Measurements from ENCODE around the gene TEKT2.
A peak's percentile ranks its signal among the peaks of the same experiment; 100 is the strongest.

TEKT2 gene

DNA sequence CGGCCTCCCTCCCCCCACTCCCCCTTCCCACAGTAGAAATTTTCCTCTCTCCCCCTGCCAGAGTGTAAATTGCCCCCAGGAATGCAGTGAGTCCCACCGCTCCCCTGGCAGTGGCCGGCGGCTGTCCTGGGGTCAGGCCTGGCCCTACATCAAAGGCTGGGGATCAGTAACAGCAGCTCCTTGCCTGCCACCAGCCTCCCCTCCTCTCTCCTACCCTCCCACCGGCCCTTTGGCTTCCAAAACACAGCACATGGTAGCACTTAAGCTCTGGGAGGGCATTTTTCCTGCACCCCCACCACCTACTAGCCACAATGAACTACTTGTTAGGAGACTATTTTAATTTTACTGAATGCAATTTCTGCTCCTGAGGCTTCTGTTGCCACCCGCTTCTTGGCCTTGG, 50.1 kb downstream of the TEKT2 start:
- Histone ChIP-seq H3K27ac (ENCODE audit: low read length, poor library complexity, severe bottlenecking) (no peak overlapping the region), H4K91ac (ENCODE audit: low read length) (no peak overlapping the region)

DNA sequence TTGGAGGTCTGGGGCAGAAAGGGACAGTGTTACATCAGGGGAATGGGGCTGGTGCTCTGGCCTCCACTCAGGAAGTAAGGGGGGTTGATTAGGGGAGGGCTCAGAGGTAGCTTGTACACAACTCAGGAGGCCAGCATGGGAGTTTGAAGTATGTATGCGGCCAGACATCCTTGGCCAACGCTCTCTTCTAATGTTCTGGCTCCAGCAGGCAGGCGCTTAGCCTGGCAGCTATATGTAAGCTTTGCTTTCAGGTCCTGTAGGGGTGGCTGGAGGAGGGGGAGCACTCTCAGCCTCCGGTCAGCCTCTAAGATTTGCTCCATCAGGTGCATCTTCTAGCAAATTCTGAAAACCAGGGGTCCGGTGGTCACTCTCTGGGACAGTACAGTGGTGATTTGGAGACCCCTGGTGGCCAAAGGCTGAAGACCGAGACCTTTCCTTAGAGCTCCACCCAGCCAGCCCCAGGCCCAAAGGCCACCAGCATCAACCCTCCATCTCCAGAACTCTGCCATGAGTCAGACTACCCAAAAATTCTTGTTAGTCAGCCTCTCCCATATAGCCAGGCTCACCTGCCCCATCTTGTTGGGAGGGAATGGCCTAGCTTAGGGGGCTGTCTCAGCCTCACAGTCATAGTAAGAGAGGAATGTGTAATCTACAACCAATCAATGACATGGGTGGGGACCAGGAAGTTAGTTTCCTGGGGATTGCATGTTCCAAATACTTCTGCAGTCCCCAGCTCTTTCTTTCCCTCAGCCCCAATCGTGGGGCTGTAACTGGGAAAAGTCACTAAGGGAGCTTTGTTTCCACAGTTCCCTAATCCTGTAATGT, 50.8 kb downstream of the TEKT2 start:
- Histone ChIP-seq H3K14ac (ENCODE audit: low read length in 2 of 2) (no peak overlapping the region), H2AFZ (ENCODE audit: low read depth, low read length) (no peak overlapping the region), H2AK5ac (ENCODE audit: low read length, severe bottlenecking) (peak overlapping the region; percentile 45), H4K8ac (ENCODE audit: low read length) (no peak overlapping the region), H2BK12ac (ENCODE audit: low read length in 2 of 2) (no peak overlapping the region), H3K79me1 (replicated peaks; ENCODE audit: low read length, poor library complexity, severe bottlenecking) (peaks cover 19% of the 10 kb centered on the region), H3K4me2 (ENCODE audit: low read length, poor library complexity, severe bottlenecking) (no peak overlapping the region), H2BK5ac (ENCODE audit: low read depth, low read length, poor library complexity, severe bottlenecking) (no peak overlapping the region), H2BK120ac (ENCODE audit: low read depth, low read length) (no peak overlapping the region), H3K23ac (ENCODE audit: low read length in 2 of 2) (no peak overlapping the region), H2BK15ac (ENCODE audit: low read depth, poor library complexity, severe bottlenecking) (no peak overlapping the region), H3K18ac (ENCODE audit: low read depth in 1 of 2, low read length in 2 of 2) (no peak overlapping the region), H4K91ac (ENCODE audit: low read length) (no peak overlapping the region), H3K9me3 (ENCODE audit: control insufficient read depth, low read length) (no peaks in the 10 kb centered on the region), H3K9ac (ENCODE audit: low read length) (peak overlapping the region; percentile 75), H3K4ac (ENCODE audit: low read depth in 1 of 2, low read length in 2 of 2) (peak overlapping the region in 1 of 2 experiments; percentile 20), H3K4me1 (ENCODE audit: control insufficient read depth, insufficient read depth, low read depth, low read length) (peaks cover 15% of the 10 kb centered on the region), H3K4me3 (ENCODE audit: insufficient read depth in 1 of 2, low read depth in 1 of 2, low read length in 2 of 2) (no peak overlapping the region), H3K27ac (ENCODE audit: low read length, poor library complexity, severe bottlenecking) (no peak overlapping the region), H3K27me3 (ENCODE audit: control insufficient read depth in 1 of 2, insufficient read depth in 1 of 2, low read length in 2 of 2) (no peaks in the 10 kb centered on the region), H3K36me3 (ENCODE audit: control insufficient read depth in 1 of 2, insufficient read depth in 2 of 2, low read depth in 1 of 2, low read length in 2 of 2) (peaks cover 20 to 32% of the 10 kb centered on the region in 2 experiments)
- peak; percentile 61 for DNase-seq
- 64% methylated on average over 7 of the region's 7 CpGs for WGBS

More for the DNA sequence above, 50.1 kb downstream of the TEKT2 start:
- H2BK12ac ChIP-seq (ENCODE audit: low read length in 2 of 2), result no peak overlapping the region
- H3K27me3 ChIP-seq (ENCODE audit: control insufficient read depth in 1 of 2, insufficient read depth in 1 of 2, low read length in 2 of 2), result no peaks in the 10 kb centered on the region
- no peaks in the 10 kb centered on the region for H3K9me3 ChIP-seq (ENCODE audit: control insufficient read depth, low read length)
- 43% methylated on average over 6 of the region's 6 CpGs for WGBS
- no peak for DNase-seq
- no peak overlapping the region for H2BK120ac ChIP-seq (ENCODE audit: low read depth, low read length)
- no peak overlapping the region for H2AFZ ChIP-seq (ENCODE audit: low read depth, low read length)
- peak overlapping the region; percentile 45 for H2AK5ac ChIP-seq (ENCODE audit: low read length, severe bottlenecking)
- H3K14ac ChIP-seq (ENCODE audit: low read length in 2 of 2), result no peak overlapping the region
- no peak overlapping the region for H2BK5ac ChIP-seq (ENCODE audit: low read depth, low read length, poor library complexity, severe bottlenecking)
- no peak overlapping the region for H4K8ac ChIP-seq (ENCODE audit: low read length)
- no peak overlapping the region for H3K4ac ChIP-seq (ENCODE audit: low read depth in 1 of 2, low read length in 2 of 2)
- H3K18ac ChIP-seq (ENCODE audit: low read depth in 1 of 2, low read length in 2 of 2), result no peak overlapping the region
- H3K4me3 ChIP-seq (ENCODE audit: insufficient read depth in 1 of 2, low read depth in 1 of 2, low read length in 2 of 2), result no peak overlapping the region
- peaks cover 15% of the 10 kb centered on the region for H3K4me1 ChIP-seq (ENCODE audit: control insufficient read depth, insufficient read depth, low read depth, low read length)
- H3K9ac ChIP-seq (ENCODE audit: low read length), result peak overlapping the region; percentile 75
- H3K36me3 ChIP-seq (ENCODE audit: control insufficient read depth in 1 of 2, insufficient read depth in 2 of 2, low read depth in 1 of 2, low read length in 2 of 2), result peaks cover 17 to 25% of the 10 kb centered on the region in 2 experiments
- no peak overlapping the region for H2BK15ac ChIP-seq (ENCODE audit: low read depth, poor library complexity, severe bottlenecking)
- H3K4me2 ChIP-seq (ENCODE audit: low read length, poor library complexity, severe bottlenecking), result no peak overlapping the region
- H3K23ac ChIP-seq (ENCODE audit: low read length in 2 of 2), result no peak overlapping the region
- H3K79me1 ChIP-seq (replicated peaks; ENCODE audit: low read length, poor library complexity, severe bottlenecking), result peaks cover 14% of the 10 kb centered on the region

- Histone ChIP-seq H3K23ac (ENCODE audit: low read length in 2 of 2) (no peak overlapping the region), H2AK5ac (ENCODE audit: low read length, severe bottlenecking) (no peak overlapping the region), H3K14ac (ENCODE audit: low read length in 2 of 2) (no peak overlapping the region), H3K79me1 (replicated peaks; ENCODE audit: low read length, poor library complexity, severe bottlenecking) (peaks cover 23% of the 10 kb centered on the region), H3K36me3 (ENCODE audit: control insufficient read depth in 1 of 2, insufficient read depth in 2 of 2, low read depth in 1 of 2, low read length in 2 of 2) (peaks cover 20 to 34% of the 10 kb centered on the region in 2 experiments), H3K27me3 (ENCODE audit: control insufficient read depth in 1 of 2, insufficient read depth in 1 of 2, low read length in 2 of 2) (no peaks in the 10 kb centered on the region), H3K4ac (ENCODE audit: low read depth in 1 of 2, low read length in 2 of 2) (no peak overlapping the region), H3K9ac (ENCODE audit: low read length) (peak overlapping the region; percentile 75), H4K91ac (ENCODE audit: low read length) (no peak overlapping the region), H4K8ac (ENCODE audit: low read length) (no peak overlapping the region), H3K4me3 (ENCODE audit: insufficient read depth in 1 of 2, low read depth in 1 of 2, low read length in 2 of 2) (peak overlapping the region in 1 of 2 experiments; percentile 17), H3K4me1 (ENCODE audit: control insufficient read depth, insufficient read depth, low read depth, low read length) (peaks cover 15% of the 10 kb centered on the region), H2AFZ (ENCODE audit: low read depth, low read length) (no peak overlapping the region), H2BK5ac (ENCODE audit: low read depth, low read length, poor library complexity, severe bottlenecking) (no peak overlapping the region), H3K27ac (ENCODE audit: low read length, poor library complexity, severe bottlenecking) (no peak overlapping the region), H3K9me3 (ENCODE audit: control insufficient read depth, low read length) (no peaks in the 10 kb centered on the region), H2BK12ac (ENCODE audit: low read length in 2 of 2) (no peak overlapping the region), H3K4me2 (ENCODE audit: low read length, poor library complexity, severe bottlenecking) (no peak overlapping the region), H3K18ac (ENCODE audit: low read depth in 1 of 2, low read length in 2 of 2) (no peak overlapping the region), H2BK120ac (ENCODE audit: low read depth, low read length) (no peak overlapping the region), H2BK15ac (ENCODE audit: low read depth, poor library complexity, severe bottlenecking) (no peak overlapping the region)
- WGBS, result 97% methylated on average over 4 of the region's 6 CpGs
- no peak for DNase-seq
Measured at GRCh38 chr1:36135330-36135667, 51.4 kb downstream of the TEKT2 start.

GRCh38 chr1:36135796-36136195, 51.9 kb downstream of the TEKT2 start:
- peaks cover 20 to 34% of the 10 kb centered on the region in 2 experiments for H3K36me3 ChIP-seq (ENCODE audit: control insufficient read depth in 1 of 2, insufficient read depth in 2 of 2, low read depth in 1 of 2, low read length in 2 of 2)

More at GRCh38 chr1:36135796-36136195, 51.9 kb downstream of the TEKT2 start:
- Histone ChIP-seq H2BK120ac (ENCODE audit: low read depth, low read length) (no peak overlapping the region), H4K8ac (ENCODE audit: low read length) (no peak overlapping the region), H3K9ac (ENCODE audit: low read length) (peak overlapping the region; percentile 75), H2AK5ac (ENCODE audit: low read length, severe bottlenecking) (no peak overlapping the region), H3K4me3 (ENCODE audit: insufficient read depth in 1 of 2, low read depth in 1 of 2, low read length in 2 of 2) (peak overlapping the region in 1 of 2 experiments; percentile 17), H3K23ac (ENCODE audit: low read length in 2 of 2) (no peak overlapping the region), H2AFZ (ENCODE audit: low read depth, low read length) (no peak overlapping the region), H2BK15ac (ENCODE audit: low read depth, poor library complexity, severe bottlenecking) (no peak overlapping the region), H3K4me1 (ENCODE audit: control insufficient read depth, insufficient read depth, low read depth, low read length) (peaks cover 13% of the 10 kb centered on the region), H3K4me2 (ENCODE audit: low read length, poor library complexity, severe bottlenecking) (no peak overlapping the region), H3K4ac (ENCODE audit: low read depth in 1 of 2, low read length in 2 of 2) (no peak overlapping the region), H2BK12ac (ENCODE audit: low read length in 2 of 2) (no peak overlapping the region), H3K79me1 (replicated peaks; ENCODE audit: low read length, poor library complexity, severe bottlenecking) (peaks cover 23% of the 10 kb centered on the region), H4K91ac (ENCODE audit: low read length) (no peak overlapping the region), H3K9me3 (ENCODE audit: control insufficient read depth, low read length) (no peaks in the 10 kb centered on the region), H2BK5ac (ENCODE audit: low read depth, low read length, poor library complexity, severe bottlenecking) (no peak overlapping the region), H3K18ac (ENCODE audit: low read depth in 1 of 2, low read length in 2 of 2) (no peak overlapping the region), H3K27me3 (ENCODE audit: control insufficient read depth in 1 of 2, insufficient read depth in 1 of 2, low read length in 2 of 2) (no peaks in the 10 kb centered on the region), H3K27ac (ENCODE audit: low read length, poor library complexity, severe bottlenecking) (no peak overlapping the region), H3K14ac (ENCODE audit: low read length in 2 of 2) (no peak overlapping the region)
- DNase-seq, result no peak

Data from mesenchymal stem cell (in vitro differentiated cells and primary cell).